Activated effector memory CD4-positive, alpha-beta T cell treated with anti-CD3 and anti-CD28 coated beads, Interleukin-2, amount 50 U/mL, for 16 hours (primary cell): ENCODE measurements around the gene IRX6.

ENCODE experiments used
- DNase-seq: peaks from one replicate; pipeline ENCODE4 v3.0.0-alpha.2; 2020

Gene IRX6

GRCh38 chr16:55367866-55368603 is 44.0 kb downstream of the IRX6 start:
- no peak for DNase-seq

GRCh38 chr16:55369151-55369550 is 45.1 kb downstream of the IRX6 start:
- DNase-seq = no peak

DNA sequence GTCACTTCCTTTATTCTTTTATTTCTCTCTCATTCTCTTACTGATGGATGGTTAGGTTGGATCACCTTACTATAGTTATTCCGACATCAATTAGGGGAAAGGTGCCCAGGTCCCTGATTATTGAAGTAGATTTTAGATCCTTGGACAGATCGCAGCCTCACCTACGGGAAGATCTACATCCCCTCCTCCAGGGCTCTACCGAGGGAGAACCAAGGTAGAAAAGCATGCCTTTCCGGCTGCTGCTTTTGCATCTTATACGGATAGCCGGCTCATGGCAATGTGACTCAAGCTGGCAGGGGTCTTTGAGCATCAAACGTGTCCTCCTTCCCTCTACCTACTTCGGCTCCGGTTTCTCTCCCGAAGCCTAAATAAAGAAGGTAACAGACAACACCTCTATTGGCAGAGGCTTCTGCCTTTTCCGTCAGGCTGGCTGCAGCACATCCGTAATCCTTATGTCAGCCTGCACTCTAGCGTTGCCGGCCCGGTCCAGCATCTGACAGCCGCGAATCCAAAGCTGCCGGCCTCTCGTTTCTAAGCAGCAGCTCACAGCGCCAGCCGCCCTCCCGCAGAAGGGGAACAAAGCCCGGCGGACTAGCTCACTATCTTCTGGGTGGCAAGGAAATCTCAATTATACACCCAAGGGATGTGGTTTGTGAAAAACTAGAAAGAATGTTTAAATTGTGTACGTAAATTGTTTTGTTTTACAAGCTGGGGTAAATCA is 46.9 kb downstream of the IRX6 start:
- no peak for DNase-seq

DNA sequence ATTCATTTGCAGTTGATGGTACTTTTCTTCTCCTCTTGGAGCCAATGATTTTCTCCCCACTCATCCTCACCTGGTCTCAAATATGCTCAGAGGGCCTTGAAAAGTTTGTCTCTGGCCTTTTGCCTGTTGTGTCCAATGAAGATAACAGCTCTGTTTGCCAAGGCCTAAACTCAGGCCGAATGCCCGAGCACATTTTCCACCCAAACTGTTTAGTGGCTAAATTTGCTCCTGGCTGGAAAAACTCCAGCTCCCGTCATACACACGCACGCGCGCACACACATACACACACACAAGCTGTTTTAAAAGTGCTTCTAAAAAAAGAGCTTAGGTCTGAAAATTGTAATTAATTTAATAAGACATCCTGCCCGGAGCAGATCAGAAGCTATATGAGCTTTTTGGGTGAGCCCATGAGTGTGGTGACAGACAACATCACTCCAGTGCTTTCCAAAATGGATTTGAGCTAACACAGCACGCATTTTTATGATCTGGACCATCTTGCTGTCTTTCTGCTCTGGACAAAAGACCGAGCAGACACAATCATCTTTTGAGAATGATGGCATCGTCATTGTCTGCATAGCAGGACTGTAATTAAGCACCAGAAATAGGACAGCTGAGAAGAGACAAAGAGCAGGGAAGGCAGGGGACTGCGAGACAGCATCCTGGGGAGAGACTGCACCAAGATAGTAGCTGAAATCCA is 48.9 kb downstream of the IRX6 start:
- DNase-seq = no peak

- DNase-seq = no peak
Measured at GRCh38 chr16:55373489-55373832, 49.5 kb downstream of the IRX6 start.

- DNase-seq = no peak
Measured at GRCh38 chr16:55376045-55376444, 52.0 kb downstream of the IRX6 start.

- DNase-seq = no peak
Measured at GRCh38 chr16:55376567-55377167, 52.7 kb downstream of the IRX6 start.

- no peak for DNase-seq
Measured at GRCh38 chr16:55377840-55378239, 53.8 kb downstream of the IRX6 start.

GRCh38 chr16:55378616-55379015 is 54.6 kb downstream of the IRX6 start:
- DNase-seq = no peak

GRCh38 chr16:55379371-55379770 is 55.4 kb downstream of the IRX6 start:
- DNase-seq = no peak

- no peak for DNase-seq
Measured at GRCh38 chr16:55379876-55380390, 55.9 kb downstream of the IRX6 start.
